Neural progenitor cell (in vitro differentiated cells): ENCODE measurements around the gene ZNF430.

Experiments
- CTCF ChIP-seq: fragments of 200-600 bp; sonication (generic); IDR thresholded peaks from 2 replicates; pipeline ENCODE4 v1.5.1; 2017; ENCODE audit warnings: antibody characterized with exemption, mild to moderate bottlenecking
- EZH2 ChIP-seq: fragments of 200-600 bp; sonication (generic); IDR thresholded peaks from 2 replicates; pipeline ENCODE4 v1.6.1; 2017; ENCODE audit warnings: antibody characterized with exemption, mild to moderate bottlenecking, moderate library complexity

- TF ChIP-seq CTCF, result no peak
- no peak for TF ChIP-seq EZH2
Measured at GRCh38 chr19:21028969-21029268, 8.5 kb downstream of the ZNF430 start.
